HuH-7 (cell line): ENCODE data around the gene CCND1.
"Not testable (repeated sequence)": the region's sequence is repeated elsewhere in the genome, so short reads cannot be mapped to it uniquely, and the experiment has no call there.

Experiments
- DNase-seq: peaks from one replicate; pipeline ENCODE4 v3.0.0; 2011; ENCODE audit warnings: low spot score

CCND1 gene

GRCh38 chr11:69618237-69618636 is 22.7 kb upstream of the CCND1 start:
- no peak for DNase-seq

GRCh38 chr11:69620683-69621290 is 20.2 kb upstream of the CCND1 start:
- no peak for DNase-seq

GRCh38 chr11:69622097-69622681 is 18.8 kb upstream of the CCND1 start:
- DNase-seq, result not testable (repeated sequence)

- DNase-seq, result no peak
Observed at GRCh38 chr11:69624293-69624692, 16.7 kb upstream of the CCND1 start.

GRCh38 chr11:69625476-69625875 is 15.5 kb upstream of the CCND1 start:
- no peak for DNase-seq

- DNase-seq, result no peak
Observed at GRCh38 chr11:69627551-69627950, 13.4 kb upstream of the CCND1 start.

- no peak for DNase-seq
Observed at GRCh38 chr11:69630017-69630416, 10.9 kb upstream of the CCND1 start.

GRCh38 chr11:69630424-69630823 is 10.5 kb upstream of the CCND1 start:
- DNase-seq, result no peak

GRCh38 chr11:69632900-69633299 is 8.1 kb upstream of the CCND1 start:
- DNase-seq, result no peak

GRCh38 chr11:69634069-69634468 is 6.9 kb upstream of the CCND1 start:
- no peak for DNase-seq

GRCh38 chr11:69634590-69634989 is 6.4 kb upstream of the CCND1 start:
- no peak for DNase-seq

- DNase-seq, result no peak
Observed at GRCh38 chr11:69635195-69635594, 5.8 kb upstream of the CCND1 start.

- no peak for DNase-seq
Observed at GRCh38 chr11:69635804-69636511, 5.0 kb upstream of the CCND1 start.

GRCh38 chr11:69636512-69637197 is 4.3 kb upstream of the CCND1 start:
- DNase-seq, result peak; percentile 91

- no peak for DNase-seq
Observed at GRCh38 chr11:69637198-69637940, 3.6 kb upstream of the CCND1 start.

- DNase-seq, result peak; percentile 97
Observed at GRCh38 chr11:69637941-69638871, 2.8 kb upstream of the CCND1 start.

GRCh38 chr11:69638941-69639681 is 1.8 kb upstream of the CCND1 start:
- peak; percentile 100 for DNase-seq

- no peak for DNase-seq
Observed at GRCh38 chr11:69639831-69640230, 1.1 kb upstream of the CCND1 start.

GRCh38 chr11:69640260-69640994 is 529 bp upstream of the CCND1 start:
- DNase-seq, result no peak
